ENCODE results near the gene CRACDL.

The CRACDL gene

DNA sequence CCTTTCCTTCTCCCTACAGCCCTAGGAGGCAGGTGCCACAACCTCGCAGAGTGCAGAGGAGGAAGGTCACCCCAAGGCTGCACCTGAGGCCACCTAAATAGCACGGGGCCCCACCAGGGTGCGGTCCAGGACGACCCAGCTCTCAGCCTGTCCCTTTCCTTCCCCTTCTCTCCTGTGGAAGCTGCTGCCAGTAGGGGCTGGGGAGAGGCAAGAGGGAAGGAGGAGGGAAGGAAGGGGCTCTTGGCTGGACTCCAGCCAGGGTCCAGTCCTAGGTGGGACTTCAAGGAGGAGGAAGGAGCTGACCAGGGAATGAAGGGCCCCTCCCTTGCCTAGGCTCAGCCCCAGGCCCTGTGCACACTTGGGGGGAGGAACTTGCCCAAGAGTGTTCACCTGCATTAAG lies 11.1 kb downstream of the CRACDL start:
- Histone ChIP-seq H3K4me1 (ENCODE audit: control insufficient read depth, low read length) (no peaks in the 10 kb centered on the region), H3K9me2 (replicated peaks; ENCODE audit: control insufficient read depth, low read length) (no peaks in the 10 kb centered on the region), H3K27me3 (ENCODE audit: control insufficient read depth, low read length) (no peaks in the 10 kb centered on the region), H4K20me1 (ENCODE audit: control insufficient read depth, insufficient read depth, low read depth, low read length) (no peaks in the 10 kb centered on the region), H3F3A (ENCODE audit: control insufficient read depth, insufficient read depth) (no peaks in the 10 kb centered on the region), H3K4me2 (ENCODE audit: low read length) (no peak overlapping the region), H3K9me3 (ENCODE audit: control insufficient read depth, insufficient read depth, low read length) (peaks cover 8% of the 10 kb centered on the region), H3K79me2 (ENCODE audit: control insufficient read depth, low read length) (no peaks in the 10 kb centered on the region), H3K27ac (ENCODE audit: low read depth, low read length) (no peak overlapping the region), H3K4me3 (ENCODE audit: low read length) (no peak overlapping the region), H3K36me3 (ENCODE audit: control insufficient read depth, low read length) (no peaks in the 10 kb centered on the region)
- TF ChIP-seq EZH2phosphoT487 (IDR thresholded peaks at IDR 0.05; ENCODE audit: borderline replicate concordance, low read length) (no peak), CTCF (IDR thresholded peaks at IDR 0.05; ENCODE audit: low read depth, low read length, poor library complexity, severe bottlenecking) (no peak)

GRCh38 chr2:98924038-98924830 lies 11.8 kb downstream of the CRACDL start:
- Histone ChIP-seq H3K9me3 (ENCODE audit: control insufficient read depth, insufficient read depth, low read length) (peaks cover 8% of the 10 kb centered on the region), H3K79me2 (ENCODE audit: control insufficient read depth, low read length) (no peaks in the 10 kb centered on the region), H3F3A (ENCODE audit: control insufficient read depth, insufficient read depth) (no peaks in the 10 kb centered on the region), H3K27me3 (ENCODE audit: control insufficient read depth, low read length) (no peaks in the 10 kb centered on the region), H4K20me1 (ENCODE audit: control insufficient read depth, insufficient read depth, low read depth, low read length) (no peaks in the 10 kb centered on the region), H3K36me3 (ENCODE audit: control insufficient read depth, low read length) (no peaks in the 10 kb centered on the region), H3K4me3 (ENCODE audit: low read length) (no peak overlapping the region), H3K9me2 (replicated peaks; ENCODE audit: control insufficient read depth, low read length) (no peaks in the 10 kb centered on the region), H3K4me1 (ENCODE audit: control insufficient read depth, low read length) (no peaks in the 10 kb centered on the region), H3K4me2 (ENCODE audit: low read length) (no peak overlapping the region), H3K27ac (ENCODE audit: low read depth, low read length) (no peak overlapping the region)
- no peak for TF ChIP-seq EZH2phosphoT487 (IDR thresholded peaks at IDR 0.05; ENCODE audit: borderline replicate concordance, low read length)
- no peak for TF ChIP-seq CTCF (IDR thresholded peaks at IDR 0.05; ENCODE audit: low read depth, low read length, poor library complexity, severe bottlenecking)

DNA sequence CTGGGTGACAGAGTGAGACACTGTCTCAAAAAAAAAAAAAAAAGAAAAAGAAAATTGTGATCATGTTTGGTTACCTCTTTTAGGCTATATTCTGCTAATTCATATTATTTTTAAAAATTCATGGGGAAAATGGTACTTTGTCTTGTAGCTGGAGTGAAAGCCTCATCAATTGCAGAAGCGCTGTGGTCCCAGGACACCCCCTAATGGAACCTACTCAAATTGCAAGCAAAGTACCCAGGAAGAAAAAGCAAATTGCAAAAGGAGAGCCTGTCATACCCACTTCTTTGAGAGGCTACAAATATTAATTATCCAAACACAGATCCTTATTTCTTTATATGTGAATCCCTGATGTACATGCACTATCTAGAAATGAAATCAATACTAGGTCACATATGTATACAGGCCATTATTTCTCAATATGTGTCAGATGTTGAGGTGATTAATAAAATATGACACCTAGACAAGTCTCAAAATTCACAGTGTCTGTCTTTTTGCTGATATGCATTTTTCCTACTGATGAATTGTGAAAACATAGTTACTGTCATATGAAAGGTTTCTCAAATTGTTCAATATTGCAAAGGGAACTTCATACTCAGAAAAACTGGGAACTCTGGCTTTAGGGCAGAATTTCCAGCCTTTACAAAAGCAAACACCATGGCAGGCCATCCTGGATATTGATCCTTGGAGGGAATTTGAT lies 12.6 kb downstream of the CRACDL start:
- H3K9me3 ChIP-seq (ENCODE audit: control insufficient read depth, insufficient read depth, low read length), result peaks cover 8% of the 10 kb centered on the region
- TF ChIP-seq EZH2phosphoT487 (IDR thresholded peaks at IDR 0.05; ENCODE audit: borderline replicate concordance, low read length) (no peak), CTCF (IDR thresholded peaks at IDR 0.05; ENCODE audit: low read depth, low read length, poor library complexity, severe bottlenecking) (peak; percentile 33)
- no peaks in the 10 kb centered on the region for H3K4me1 ChIP-seq (ENCODE audit: control insufficient read depth, low read length)
- H3K27ac ChIP-seq (ENCODE audit: low read depth, low read length), result no peak overlapping the region
- H4K20me1 ChIP-seq (ENCODE audit: control insufficient read depth, insufficient read depth, low read depth, low read length), result no peaks in the 10 kb centered on the region
- H3K4me2 ChIP-seq (ENCODE audit: low read length), result no peak overlapping the region
- H3K27me3 ChIP-seq (ENCODE audit: control insufficient read depth, low read length), result no peaks in the 10 kb centered on the region
- H3K4me3 ChIP-seq (ENCODE audit: low read length), result no peak overlapping the region
- no peaks in the 10 kb centered on the region for H3K9me2 ChIP-seq (replicated peaks; ENCODE audit: control insufficient read depth, low read length)
- H3K79me2 ChIP-seq (ENCODE audit: control insufficient read depth, low read length), result no peaks in the 10 kb centered on the region
- no peaks in the 10 kb centered on the region for H3K36me3 ChIP-seq (ENCODE audit: control insufficient read depth, low read length)
- no peaks in the 10 kb centered on the region for H3F3A ChIP-seq (ENCODE audit: control insufficient read depth, insufficient read depth)

Data from DOHH2 (cell line).